Fibroblast of peridontal ligament (primary cell): ENCODE data around the gene C16orf96.

Experiments
- DNase-seq: peaks from one replicate; pipeline ENCODE4 v3.0.0-alpha.2; 2010; ENCODE audit errors: extremely low read depth

The C16orf96 gene

DNA sequence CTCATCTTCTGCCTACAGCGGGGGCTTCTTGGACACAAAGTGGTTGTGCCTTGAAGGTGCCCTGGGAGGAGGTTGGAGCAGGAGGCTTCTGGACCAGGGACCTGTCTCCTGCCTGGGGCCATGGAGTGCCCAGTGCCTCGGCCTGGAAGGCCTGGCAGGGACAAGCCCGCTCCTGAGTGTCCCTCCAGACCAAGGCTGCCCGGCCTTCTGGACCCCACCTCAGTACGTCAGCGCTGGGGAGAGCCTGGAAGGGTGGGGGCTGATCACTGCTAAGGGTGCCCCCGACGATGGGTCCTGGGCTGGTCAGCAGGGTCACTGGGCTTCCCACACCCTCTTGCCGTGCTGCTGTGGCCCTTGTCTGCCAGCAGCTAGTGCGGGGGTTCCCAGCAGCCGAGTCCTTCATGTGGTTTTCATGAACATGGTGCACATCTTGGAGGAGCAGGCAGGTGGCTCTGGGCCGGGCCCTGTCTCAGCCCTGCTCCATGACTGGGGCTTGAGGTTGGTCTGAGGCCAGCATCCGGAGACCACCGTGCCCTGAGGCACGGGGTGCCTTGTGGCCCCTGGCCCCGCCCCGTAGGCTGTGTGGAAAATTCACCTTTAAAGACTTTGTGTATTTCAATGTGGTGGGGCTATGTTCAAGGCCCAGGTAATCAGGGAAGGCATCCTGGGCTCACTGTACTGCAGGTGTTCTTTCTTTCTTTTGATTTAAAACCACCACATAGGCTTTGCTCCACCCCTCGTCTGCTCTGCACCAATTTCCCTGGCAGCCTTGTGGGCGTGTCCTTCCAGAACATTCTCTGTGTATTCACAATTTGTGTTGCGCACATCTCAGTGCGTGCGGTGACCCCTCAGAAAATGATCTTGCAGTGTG, 90.9 kb downstream of the C16orf96 start:
- DNase-seq = no peak

DNA sequence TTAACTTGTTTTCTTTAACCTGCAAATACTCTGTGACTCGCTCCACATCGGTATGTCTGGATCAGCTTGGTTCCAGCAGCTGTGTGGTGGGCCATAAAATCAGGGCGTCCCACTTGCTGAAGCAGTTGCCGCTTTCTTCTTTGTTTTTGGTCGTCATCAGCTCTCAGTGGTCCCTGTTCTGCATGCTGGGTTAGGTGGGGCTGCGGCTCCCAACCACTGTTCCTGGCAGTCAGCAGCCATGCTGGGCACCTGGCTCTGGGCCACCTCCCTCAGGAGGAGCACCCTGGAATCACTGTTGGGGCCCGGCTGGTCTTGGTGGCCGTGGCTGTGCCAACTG, 91.5 kb downstream of the C16orf96 start:
- DNase-seq = no peak

DNA sequence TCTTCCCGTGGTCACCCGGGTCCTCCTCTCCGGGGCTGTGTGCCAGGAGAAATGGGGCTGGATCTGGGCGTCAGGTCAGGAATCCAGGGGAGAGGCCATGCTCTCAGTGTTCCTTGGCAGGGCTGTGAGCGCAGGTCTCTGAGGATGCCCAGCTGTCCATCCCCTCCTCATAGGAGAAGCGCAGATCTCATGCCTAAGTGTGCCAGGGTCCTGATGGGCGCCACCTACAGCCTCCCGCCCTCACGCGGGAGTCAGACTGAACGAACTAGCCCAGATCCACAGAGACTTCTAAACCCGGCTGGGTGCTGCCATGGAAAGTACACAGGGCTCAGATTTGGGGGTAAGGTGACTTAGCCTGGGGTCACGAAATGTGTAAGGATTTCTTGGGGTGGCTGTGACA, 92.8 kb downstream of the C16orf96 start:
- no peak for DNase-seq

DNA sequence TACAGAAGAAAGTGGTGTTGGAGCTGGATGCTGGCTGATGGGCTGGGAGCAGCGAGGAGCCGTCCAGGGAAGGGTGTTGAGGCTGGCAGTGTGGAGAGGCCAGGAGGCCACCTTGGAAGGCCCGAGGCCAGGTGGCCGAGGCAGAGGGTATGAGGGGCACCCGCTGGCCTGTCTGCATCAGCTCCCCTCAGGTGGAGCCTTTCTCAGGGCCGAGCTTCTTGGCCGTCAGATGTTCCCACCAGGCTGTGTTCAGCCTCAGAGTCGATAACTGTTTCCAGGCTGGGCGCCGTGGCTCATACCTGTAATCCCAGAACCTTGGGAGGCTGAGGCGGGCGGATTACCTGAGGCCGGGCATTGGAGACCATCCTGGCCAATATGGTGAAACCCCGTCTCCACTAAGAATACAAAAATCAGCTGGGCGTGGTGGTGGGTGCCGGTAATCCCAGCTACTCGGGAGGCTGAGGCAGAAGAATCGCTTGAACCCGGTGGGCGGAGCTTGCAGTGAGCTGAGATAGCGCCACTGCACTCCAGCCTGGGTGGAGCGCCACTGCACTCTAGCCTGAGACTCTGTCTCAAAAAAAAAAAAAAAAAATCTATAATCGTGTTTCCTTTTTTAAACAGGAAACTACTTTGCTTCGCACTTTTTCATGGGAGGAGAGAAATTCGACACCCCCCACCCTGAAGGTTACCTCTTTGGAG, 93.8 kb downstream of the C16orf96 start:
- no peak for DNase-seq
